NCI-H345 treated with DMSO at 0.1 percent for 48 hours (cell line): ENCODE measurements around the gene FAN1.

Experiments used
- DNase-seq: peaks from one replicate; lab custom pipeline; 2025; ENCODE audit not compliant: unreplicated experiment; lab: John Stamatoyannopoulos, UW

The FAN1 gene

DNA sequence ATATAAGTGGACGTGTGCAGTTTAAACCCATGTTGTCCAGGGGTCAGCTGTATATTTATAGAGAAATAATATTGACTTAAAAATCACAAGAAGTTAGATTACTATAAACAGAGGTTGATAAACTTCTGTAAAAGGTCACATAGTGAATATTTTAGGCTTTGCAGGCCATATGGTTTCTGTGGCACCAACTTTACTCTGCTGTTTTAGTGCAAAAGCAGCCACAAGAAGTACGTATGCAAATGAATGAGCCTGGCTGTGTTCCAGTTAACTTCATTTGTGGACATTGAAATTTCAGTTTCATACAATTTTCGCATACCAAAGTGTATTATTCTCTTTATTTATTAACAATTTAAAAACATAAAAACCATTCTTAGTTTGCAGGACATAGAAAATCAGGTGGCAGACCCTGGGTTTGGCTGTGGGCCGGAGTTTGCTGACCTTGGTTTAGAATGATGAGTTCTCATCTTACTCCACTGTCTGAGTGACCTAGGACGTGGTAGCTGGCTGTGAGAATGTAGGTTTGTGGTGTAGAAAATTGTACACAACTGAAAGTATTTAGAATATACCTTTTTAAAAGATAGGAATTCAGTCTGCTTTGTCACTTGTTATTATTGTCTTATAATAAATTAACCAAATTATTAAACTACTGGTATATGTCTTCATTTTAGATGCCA lies 16.3 kb downstream of the FAN1 start:
- DNase-seq, result no peak

DNA sequence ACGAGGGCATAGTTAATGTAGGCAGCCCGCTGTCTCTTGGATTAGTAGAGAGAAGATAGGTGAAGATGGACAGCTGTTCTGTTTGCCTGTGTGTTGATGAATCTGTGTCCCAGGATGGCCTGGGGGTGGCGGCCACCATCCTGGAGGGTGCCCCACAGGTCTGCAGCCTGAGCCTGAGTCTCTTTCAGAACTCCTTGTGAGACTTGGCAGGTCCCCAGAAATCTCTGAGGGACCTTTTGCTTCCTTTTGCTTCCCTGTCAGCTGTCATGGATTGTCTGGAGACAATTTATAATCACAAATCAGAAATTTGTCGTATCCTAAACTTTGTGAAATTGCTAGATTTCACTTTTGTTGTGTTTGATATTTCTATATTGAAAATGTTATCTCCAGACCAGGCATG lies 17.4 kb downstream of the FAN1 start:
- DNase-seq, result no peak

- no peak for DNase-seq
These were observed 18.2 kb downstream of the FAN1 start for GRCh38 chr15:30921781-30922479.

DNA sequence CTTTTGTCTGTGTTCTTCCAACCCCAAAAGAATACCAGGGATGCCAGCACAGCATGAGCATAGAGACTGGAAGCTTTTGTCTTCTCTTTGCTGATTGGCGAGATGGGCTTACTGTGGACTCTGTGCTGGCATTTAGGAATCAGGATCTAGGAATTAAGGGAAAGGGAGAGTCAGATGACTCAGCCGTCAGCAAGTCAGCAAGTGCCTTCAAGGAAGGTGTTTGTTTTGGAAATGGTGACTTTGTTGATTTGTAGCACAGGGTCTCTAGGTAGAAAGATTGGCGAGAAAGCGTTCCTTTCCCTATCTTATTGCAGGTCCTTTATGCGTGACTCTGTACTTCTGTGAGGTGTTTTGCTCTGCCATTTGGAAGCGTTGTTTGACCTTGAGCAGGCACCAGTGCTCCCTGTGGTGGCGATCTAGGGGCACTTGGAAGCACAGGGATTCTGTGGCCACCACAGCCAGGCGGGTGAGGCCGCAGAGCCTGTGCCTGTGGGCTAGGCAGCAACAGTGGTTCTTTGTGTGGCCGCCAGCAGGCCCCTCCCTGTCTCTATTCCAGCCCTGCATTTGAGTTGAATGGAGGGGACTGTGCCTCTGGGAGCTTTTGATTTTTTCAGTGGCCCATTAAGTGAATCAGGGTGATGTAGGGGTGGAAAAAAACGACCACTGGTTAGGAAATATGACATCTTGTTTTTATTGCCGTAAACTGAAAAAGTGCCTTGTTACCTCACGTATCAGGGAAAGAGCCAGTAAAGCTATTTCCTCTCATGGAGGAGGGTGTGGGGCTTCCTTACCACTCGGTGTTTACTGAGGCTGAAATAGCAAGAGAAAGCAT lies 19.0 kb downstream of the FAN1 start:
- DNase-seq, result no peak

- DNase-seq, result no peak
These were observed 19.7 kb downstream of the FAN1 start for GRCh38 chr15:30923429-30923828.

DNA sequence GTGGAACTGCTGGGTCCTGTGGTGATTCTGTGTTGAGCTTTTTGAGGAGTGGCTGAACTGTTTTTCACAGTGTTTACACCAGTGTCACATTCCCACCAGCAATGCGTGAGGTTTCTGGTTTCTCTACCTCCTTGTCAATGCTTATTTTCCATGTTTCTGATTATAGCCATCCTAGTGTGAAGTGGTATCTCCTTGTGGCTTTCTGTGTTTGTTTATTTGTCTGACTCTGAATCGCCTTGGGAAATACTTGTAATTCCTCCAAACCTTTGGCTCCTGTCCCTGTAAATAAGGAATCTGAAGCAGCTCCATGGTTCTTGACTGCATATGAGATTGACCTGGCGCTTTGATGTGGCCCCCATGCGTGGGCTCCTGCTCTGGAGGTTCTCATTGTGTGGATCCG lies 20.6 kb downstream of the FAN1 start:
- no peak for DNase-seq

DNA sequence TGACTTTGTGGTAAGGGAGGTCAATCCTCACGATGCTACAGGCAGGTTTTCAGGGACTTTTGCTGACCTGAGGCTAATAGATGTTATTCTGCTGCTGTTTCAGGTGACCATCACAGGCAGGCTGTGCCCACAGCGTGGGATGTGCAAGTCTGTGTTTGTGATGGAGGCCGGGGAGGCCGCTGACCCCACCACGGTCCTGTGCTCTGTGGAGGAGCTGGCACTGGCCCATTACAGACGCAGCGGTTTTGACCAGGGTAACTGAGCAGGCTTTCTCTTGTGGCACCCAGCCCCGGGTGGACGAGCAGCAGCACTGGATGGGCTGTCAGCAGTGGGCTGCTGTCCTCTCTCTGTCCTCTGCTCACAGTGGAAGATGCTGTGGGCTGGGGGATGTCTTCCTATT lies 22.0 kb downstream of the FAN1 start:
- no peak for DNase-seq

- DNase-seq, result no peak
These were observed 22.4 kb downstream of the FAN1 start for GRCh38 chr15:30926161-30926560.

- DNase-seq, result no peak
These were observed 23.5 kb downstream of the FAN1 start for GRCh38 chr15:30927148-30927761.

- DNase-seq, result no peak
These were observed 24.4 kb downstream of the FAN1 start for GRCh38 chr15:30928076-30928475.

- peak; percentile 61 for DNase-seq
These were observed 25.5 kb downstream of the FAN1 start for GRCh38 chr15:30929064-30929669.

DNA sequence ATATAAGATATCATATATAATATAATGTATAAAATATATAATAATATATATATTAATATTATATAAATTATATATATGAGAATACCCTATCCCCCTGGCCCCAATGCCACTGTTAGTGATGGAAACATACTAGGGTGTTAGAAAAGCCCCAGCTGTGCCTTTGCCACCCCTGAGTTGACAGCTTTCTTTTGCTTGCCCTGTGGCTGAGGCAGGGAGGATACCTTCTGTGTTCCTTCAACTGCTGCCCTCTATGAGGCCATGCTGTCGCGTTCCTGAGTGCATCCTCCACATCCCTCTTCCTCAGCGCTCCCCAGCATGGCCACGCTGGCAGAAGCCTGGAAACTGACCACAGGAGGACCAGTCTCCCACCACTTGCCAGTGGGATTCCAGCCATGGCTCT lies 26.3 kb downstream of the FAN1 start:
- no peak for DNase-seq

DNA sequence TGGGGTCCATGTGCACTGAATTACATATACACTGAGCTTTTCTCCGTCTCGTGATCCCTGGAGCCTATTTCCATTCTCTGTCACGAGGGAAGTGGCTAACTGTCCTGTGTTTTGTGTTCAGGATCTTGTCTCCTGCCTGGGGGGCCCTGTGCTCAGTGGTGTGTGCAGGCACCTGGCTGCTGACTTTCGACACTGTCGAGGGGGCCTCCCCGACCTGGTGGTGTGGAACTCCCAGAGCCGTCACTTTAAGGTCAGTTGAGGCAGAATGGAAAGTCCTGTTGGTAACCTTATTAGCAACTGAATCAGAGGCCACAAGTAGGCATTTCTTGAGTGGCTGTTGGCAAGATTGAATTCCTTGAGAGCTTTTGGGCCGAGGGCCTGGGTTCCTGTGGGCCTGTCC lies 26.7 kb downstream of the FAN1 start:
- no peak for DNase-seq

DNA sequence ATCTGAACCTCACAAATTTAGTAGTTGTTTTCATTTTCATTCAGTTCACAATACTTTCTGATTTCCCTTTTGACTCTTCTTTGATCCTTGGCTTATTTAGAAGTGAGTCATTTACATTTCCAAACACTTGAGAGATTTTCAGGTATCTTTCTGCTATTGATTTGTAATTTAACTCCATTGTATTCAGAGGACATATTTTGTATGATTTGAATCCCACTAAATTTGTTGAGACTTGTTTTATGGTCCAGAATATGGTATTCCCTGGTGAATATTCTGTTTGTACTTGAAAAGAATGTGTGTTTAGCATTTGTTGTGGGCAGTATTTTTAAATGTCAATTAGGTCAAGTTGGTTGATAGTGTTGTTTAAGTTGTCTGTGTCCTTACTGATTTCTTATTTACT lies 29.6 kb downstream of the FAN1 start:
- no peak for DNase-seq

DNA sequence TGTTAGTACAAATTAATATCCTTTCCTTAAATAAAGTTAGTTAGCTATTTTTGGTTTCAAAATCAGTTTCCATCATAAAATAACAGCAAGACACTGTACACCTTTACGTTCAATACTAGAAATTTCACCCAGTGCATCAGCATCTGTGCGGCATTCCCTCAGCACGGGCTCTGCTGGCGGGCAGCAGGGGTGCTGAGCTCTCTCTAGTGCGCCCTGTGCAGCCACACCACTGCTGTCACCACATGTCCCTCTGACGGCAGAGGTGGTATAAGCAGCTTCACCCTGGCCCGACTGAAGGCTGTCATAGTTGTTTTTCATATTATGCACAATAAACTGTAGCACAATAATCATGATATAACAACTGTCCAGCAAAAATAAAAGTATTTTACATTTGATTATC lies 35.4 kb downstream of the FAN1 start:
- DNase-seq, result no peak

GRCh38 chr15:30940359-30940758 lies 36.6 kb downstream of the FAN1 start:
- DNase-seq, result peak; percentile 29

GRCh38 chr15:30941520-30941919 lies 37.8 kb downstream of the FAN1 start:
- no peak for DNase-seq

- no peak for DNase-seq
These were observed 40.1 kb downstream of the FAN1 start for GRCh38 chr15:30943654-30944335.

GRCh38 chr15:30953183-30953582 lies 49.5 kb downstream of the FAN1 start:
- no peak for DNase-seq

- DNase-seq, result no peak
These were observed 50.1 kb downstream of the FAN1 start for GRCh38 chr15:30953731-30954378.
